Stimulated activated CD4-positive, alpha-beta T cell treated with anti-CD3 and anti-CD28 coated beads, Interleukin-1b, Interleukin-23, amount 100 ng/mL, for 48 hours (primary cell): Measurements from ENCODE around the gene OXER1.

Experiments used
- DNase-seq: peaks from one replicate; pipeline ENCODE4 v3.0.0-alpha.2; 2020

The OXER1 gene

DNA sequence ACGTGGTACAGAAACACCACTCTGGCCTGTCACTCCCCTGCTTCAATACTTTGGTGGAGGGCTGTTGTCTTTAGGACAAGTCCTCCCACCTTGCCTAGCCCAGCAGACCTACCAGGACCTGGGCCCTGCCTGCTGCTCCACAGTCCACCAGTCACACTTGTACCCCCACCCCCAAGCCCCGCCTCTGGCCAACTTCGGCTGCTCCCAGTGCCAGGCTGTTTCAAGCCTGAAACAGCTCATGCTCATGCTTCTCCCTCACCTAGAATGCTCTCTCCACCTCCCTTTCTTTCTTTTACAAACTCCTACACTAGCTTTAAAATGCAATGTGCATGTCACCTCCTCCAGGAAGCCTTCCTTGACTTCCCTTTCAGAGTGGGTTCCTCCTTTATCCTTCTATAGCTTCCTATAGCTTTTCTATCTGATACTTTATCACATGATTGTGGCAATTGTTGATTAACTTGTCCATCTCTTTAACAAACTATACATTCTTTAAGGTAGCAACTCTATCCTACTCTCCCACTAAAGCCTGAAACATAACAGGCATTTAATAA, 4.8 kb upstream of the OXER1 start:
- no peak for DNase-seq

DNA sequence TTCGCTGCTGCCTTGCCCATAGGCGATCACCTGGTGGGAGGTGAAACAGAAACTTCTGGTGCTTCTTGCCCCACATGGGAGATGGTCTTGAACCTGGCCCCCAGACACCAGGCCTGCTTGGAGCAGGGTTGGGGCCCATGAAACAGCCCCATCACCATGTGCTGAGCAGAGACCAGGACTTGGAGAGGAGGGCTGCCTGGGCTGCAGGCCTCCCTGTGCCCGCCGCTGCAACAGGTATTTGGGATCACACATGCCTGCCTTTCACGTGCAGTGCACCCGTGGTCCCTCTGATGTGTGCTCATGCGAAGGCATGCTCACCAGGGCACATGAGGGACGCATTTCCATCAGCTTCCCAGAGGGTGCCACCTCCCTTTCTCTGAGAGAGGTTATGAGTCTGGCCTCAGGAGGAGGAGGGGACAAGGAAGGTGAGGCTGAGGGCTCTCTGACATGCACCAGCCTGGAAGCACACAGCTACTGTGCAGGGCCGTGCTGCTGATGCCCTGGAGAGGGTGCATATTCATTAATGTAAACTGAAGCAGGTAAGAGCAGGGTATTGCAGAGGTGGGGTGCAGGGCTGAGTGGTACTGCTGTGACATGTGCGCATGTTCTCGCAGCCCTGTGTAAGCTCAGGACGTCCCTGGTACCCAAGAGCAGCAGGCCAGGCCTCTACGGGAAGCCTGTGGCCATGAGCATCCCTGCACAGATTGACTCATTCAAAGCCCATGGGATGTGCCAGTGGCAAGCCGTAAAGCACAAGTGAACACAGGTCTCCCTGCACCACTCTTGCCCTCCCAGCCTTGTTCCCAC, 4.2 kb upstream of the OXER1 start:
- DNase-seq = no peak

DNA sequence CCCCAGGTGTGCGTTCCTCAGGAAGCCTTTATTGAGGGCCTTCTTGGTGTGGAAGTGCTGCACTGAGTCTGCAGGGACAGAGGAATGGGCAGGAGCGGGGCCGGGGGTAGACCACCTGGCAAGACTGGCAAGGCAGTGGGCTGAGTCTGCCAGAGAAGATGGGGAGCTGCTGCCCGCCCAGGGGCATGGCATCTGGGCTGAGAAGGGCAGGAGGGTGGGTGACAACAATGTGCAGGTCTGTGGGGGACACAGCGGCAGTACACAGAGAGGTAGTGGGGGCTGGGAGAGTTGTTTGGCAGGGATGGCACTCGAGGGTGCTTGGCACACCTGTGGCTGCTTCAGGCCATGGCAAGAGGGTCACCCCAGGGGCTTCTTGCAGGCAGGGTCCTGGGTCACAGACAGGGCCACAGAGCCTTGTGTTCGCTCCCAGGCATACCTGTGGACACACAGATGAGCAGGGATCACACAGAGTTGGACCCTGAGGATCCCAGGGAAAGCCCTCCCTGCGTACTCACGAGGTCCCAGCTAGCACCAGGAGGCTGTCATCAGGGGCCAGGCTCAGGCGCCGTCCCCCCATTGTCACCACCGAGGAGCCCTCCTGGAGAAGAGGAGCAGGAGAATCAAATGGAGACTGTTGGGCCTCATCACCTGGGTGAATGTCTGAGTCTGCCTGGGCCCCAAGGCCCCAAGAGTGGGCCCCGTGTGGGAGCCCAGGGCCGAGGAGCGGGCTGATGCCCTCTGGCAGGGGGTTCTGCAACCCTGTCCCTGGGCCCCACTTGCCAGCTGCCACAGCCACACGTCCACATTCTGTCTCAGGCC, 3.4 kb upstream of the OXER1 start:
- DNase-seq = no peak

DNA sequence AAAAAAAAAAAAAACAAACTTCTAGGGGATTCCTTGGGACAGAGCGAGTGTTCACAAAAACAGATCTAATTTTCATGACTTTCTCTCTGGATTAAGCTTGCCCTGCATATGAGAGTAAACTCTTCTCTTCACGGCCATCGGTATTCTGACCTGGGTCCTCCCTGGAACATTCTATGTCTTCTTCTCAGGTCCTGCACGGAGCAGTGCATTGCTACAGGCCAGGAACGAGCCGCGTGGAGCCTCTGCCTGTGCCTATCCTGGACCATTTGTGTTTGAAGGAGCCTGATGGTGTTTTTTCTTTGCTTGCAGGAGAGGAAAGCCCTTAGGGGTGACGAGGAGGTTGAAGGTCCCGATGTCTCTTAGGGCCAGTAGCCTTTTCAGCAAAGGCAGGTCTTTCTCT, 1.8 kb upstream of the OXER1 start:
- no peak for DNase-seq

DNA sequence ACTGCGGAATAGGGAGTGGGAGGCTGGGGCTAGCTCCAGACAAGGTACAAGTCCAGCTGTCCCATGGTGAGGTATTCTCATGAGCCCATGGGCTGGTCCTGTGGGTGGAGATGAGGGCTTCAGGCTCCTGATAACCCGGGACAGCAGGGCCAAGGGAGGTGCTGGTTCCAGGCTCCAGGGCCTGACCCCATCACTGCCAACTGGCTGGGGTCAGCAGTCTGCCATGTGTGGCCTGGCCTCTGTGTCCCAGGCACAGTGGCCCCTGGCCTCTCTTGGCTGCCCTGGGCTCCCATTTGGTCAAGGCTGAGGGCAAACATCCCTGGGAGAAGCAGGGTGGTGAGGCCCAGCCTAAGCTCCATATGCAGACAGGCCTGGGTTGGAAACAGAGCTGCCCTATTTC, 966 bp upstream of the OXER1 start:
- DNase-seq = no peak

DNA sequence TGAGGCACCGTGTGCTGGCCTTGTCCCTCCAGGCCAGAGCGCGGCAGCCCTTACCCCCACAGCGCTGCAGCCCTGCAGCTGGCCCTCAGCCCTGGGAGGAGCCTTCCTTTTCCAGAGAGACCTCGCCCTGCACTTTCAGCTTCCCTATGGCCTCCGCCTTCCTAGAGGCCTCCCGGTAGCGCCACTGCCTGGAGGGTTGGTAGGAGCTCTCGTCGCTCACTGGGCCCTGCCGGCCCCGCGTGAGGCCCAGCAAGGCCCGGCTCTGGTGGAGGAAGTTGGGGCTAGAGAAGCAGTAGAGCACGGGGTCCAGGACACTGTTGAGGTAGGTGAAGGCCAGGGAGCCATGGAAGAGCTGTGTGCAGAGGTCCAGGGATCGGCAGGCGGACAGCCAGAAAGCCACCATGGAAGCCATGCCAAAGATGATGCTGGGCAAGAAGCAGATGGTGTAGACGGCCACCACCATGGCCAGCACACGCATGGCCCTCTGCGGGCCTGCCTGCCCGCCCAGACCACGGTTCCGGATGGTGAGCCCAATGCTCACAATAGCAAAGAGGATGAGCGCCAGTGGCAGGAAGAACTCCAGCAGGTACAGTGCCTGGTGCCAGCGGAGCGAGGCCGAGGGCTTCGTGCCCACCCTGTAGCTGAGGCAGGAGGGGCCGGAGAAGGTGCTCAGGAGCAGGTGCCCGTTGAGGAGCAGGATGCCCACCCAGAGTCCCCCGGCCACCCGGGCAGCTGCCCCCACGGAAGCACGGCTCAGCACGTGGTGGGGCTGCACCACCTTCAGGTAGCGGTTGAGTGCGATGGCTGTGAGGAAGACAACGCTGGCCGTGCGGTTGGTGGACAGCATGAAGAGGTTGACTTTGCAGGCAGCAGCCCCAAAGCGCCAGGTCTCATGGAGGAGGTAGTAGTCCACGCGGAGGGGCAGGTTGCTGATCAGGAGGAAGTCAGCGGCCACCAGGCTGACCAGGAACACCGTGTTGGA, 821 bp downstream of the OXER1 start:
- no peak for DNase-seq

DNA sequence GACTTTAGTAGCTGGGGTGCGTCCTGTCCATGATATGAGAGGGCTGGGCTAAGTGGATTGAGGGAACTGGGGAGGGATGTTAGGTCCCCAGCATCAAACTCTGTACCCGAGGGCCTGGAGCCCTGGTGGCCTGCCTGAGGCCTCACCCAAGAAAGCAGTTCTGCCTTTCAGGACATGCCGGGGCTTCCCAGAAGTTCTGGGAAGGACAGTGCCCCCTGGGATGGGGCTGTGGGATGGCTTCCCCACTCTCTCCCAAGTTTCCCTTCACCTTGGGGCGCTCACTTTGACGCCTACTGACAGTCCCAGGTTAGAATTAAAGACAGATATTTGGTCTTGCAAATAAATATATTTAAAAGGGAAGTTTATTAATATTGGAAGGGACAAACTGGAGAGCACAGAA, 1.8 kb downstream of the OXER1 start:
- no peak for DNase-seq

DNA sequence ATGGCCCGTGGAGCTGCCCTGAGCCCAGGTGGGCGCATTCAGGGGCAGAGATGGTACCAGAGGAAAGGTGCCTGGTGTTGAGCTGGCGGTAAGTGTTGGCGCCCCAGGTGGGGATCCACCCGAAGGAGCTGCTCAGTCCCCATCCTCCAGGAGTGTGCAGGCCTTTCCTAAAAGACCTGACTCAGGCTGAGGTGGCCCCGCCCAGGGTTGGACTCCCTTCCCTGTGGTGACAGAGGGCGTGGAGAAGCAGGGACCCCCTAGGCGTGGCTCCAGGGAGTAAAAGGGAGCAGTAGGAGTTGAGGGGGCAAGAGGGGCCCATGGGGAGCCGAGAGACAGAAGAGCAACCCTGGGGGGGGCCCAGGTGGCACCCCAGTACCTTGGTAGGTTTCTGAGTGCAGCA, 2.4 kb downstream of the OXER1 start:
- no peak for DNase-seq

DNA sequence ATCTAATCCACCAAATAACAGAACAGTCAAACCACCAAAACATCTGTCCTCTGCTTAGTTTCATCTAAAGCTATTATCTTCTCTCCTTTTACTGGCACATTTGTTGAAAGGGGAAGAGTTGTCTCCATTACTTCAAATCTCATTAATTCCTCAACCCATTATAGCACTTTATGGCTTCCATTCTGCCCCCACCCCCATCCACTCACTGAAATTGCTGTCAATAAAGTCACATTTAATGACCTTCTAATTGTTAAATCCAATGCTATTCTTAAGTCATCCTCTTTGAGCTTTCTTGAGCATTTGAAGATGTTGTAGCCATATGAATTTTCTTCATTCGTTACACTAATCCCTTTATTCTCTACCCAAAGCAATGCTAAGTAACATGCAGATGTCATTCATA, 5.2 kb downstream of the OXER1 start:
- no peak for DNase-seq

DNA sequence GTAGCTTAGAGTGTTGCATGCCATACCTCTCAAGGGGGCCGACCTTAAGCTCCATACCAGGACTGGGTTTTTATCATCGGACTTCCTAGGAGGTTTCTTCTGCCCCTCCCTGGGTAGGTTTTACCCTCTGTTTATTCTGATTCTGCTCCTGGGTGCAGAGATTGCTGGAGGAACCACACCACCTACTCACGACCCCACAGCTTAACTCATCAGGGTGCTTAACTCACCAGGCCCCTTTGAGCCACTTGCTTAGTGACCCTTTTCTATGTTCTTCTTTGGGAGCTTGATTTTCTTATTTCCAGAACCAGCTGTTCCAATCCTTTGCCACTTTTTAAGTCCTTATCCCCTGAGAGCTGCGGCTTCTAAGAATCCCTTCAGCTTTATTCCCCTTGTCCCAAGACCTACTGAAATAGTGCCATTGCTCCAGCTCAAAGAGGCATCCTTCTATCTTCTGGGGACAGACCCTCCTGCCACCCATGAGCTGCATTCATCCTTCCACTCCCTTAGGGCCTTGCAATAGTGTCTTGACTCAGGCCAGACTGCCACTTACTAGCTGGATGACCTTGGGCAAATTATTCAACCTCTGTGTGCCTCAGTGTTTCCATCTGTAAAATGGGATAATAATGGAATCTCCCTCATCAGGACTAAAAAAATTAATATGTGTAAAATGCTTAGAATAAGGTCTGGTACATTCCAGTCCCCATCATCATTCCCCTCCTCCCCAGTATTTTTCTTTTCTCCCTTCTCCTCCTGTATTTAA, 5.8 kb downstream of the OXER1 start:
- no peak for DNase-seq

DNA sequence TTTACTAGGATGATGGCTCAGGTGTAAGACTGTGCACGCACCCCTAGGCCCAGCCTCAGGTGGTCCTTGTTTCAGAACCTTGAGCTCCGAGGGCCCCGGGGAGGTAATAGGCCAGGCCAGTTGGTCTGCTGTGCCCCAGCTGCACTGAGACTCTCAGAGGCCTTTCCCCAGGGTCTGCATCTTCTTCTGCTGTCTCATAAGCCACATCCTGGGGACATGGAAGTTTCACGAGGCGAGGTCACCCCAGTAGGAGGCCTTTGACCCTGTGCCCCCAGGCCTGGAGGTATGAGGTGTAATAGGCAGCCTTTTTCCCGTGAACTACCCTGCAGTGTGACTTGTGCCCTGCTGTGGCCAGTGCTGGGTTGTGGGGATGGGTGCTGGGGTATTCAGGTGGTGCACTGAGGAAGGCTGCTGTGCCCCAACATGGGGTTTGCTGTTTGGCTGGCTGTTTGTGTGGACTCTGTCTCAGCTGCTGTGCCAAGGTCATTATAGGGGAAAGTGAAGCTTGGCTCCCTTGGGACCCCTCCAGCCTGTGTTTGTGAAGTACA, 6.9 kb downstream of the OXER1 start:
- no peak for DNase-seq

DNA sequence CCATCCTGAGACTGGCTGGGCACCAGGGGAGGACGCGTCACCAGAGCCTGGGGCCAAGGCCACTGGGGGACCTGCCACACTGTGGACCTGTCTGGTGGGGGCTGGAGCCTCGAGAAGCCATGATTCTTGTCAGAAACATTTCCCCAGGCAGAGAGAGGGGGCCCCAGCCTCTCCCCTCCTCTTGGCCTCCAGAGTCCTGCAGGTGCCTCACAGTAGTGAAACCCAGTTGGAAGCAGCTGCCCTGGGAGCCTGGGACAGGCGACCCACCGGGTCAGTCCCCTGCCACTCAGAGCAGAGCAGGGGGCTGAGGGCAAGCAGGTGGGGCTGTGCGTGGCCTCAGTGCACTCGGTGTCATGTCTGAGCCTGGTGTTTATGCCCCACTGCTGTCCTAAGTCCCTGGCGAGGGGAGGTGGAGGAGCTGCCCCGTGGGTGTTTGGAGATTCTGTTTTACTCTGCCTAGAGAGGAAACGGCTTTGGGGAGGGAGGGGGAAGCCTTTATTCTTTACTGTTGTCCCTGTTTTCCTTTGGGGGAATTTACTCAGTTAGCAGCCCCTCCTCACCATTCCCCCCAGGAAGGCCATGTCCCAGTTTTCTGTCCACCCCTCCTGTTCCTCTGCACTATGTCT, 7.7 kb downstream of the OXER1 start:
- DNase-seq = no peak

DNA sequence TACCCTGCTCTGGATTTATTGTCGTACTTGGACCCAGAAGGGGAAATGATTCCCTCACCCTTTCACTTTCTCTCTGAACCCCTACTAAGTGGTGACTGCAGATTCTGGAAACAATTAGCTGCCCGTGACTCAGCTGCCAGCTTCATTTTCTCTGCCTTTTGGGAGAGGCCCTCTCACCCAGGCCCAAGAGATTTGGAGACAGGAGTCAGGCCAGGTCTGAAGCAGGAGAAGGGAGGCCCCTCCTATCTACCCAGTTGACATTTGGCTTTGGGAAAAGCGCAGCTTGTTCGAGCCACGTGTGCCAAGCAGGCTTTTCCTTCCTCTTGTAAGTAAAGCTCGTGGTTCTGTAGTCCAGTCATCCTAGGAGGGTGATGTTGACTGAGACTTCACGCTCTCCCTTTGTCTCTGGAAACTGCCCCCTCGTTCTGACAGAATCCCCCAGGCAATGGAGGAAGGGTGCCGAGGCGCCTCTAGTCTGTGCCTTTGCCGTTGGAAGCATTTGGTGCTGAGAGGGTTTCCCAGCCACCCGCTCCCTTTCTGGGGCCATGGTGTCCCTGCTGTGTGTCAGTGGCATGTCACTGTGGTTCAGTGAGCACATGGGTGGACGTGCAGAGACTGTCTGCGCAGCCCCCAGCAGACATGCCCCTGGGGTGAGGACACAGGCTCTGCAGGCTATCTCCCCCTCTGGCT, 8.6 kb downstream of the OXER1 start:
- DNase-seq = no peak

DNA sequence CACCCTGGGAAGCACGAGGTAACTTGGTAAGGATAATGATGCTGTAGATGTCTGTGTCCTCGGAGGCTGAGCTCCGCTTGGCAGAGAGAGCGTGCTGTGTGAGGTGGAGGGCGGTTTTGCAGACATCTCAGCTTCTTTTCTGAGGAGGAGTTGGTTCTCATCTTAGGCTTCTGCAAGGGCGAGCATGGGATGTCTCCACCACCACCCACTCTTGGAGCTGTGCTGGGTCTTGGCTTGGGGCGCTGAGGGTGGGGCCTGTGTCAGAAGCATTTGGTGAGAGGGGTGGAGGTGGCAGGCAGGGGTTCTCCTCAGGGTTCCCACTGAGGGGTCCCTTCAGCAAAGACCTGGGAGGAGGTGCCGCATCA, 9.2 kb downstream of the OXER1 start:
- DNase-seq = no peak

DNA sequence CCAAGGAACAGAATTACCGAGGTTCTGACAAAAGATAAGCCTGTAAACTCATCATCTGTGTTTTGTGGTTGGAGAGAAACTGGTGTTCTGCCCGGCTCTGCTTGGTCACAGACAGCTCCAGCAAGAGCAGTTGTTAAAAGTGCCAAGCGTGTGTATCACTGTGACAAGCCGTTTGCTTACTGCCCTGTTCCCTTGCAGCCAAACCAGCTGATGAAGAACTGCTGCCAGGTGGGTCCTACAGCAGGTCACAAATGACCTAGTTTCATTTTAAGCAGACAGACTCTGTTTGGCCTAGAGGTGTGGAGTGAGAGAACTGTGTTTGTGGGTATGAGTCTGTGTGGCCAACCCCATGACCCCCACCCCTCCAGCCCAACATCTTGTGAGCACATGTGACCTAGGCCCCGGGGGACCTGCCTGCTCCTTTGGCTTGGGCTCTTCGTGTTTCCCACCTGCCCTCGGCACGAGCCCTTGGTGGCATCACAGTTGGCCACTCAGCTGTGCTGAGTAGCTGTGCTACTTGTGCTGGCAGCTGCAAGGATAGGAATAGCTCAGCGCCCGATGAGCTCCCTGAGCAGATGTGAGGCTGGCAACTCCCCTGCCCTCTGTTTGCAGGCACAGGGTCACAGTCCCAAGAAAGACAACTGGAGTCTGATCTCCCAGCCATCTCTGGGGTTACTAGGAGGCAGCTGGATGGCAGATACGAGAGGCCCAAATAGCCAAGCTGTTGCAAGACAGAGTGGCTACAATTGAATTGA, 9.7 kb downstream of the OXER1 start:
- no peak for DNase-seq

DNA sequence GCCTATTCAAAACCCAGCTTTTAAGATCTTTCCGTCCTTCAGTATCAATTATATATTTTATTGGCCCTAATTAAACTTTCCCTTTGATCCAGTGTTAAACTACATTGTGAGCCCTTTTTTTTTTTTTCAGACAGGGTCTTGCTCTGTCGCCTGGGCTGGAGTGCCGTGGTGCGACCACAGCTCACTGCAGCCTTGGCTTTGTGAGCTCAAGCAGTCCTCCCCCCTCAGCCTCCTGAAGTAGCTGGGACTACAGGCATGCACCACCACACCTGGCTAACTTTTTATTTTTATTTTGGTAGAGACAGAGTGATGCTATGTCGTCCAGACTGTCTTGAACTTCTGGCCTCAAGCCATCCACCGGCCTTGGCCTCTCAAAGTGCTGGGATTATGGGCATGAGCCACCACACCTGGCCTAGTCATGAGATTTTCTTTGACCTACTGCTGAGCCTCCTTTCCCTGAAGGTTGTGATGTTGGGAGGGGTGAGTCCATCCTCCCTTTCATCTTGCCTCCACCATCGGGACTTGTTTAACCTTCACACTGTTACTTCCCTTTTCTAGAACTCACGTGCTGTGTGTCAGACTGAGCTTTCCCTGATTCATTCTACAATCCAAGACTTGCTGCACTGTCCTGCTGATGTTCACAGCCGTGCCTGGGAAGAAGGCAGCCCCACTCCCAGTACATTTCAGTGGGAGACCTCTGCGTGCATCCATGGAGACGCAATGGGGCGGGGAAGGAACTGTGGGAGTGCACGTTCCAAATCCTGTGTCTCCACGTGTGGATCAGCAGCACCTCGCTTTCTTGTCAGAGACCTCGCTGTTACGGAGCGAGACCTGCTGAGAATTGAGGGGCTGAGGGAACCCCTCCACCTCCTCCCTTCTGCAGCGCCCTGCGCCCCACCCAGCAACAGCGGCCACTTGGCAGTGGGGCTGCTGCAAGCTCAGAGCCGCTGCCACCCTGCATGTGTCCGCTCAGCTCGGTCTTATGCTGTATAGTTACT, 10.8 kb downstream of the OXER1 start:
- no peak for DNase-seq

DNA sequence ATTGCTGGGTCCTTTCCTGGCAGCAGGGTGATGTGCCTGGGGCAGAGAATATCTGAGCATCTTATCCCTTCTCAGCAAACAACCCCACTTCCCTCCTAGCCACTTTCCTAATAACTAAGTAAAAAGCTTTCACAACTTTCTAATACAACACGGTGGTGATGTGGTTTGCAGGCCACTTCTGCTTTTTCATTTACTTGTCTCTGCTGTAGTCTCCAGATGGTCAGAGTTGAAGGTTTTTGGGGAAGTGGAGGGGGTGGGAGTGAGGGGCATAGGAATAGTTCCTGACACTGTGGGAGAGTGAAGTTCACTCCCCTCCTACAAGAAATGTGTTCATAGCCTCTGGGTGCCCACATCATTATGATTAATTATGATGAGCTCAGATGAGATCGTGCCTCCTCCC, 11.6 kb downstream of the OXER1 start:
- no peak for DNase-seq

DNA sequence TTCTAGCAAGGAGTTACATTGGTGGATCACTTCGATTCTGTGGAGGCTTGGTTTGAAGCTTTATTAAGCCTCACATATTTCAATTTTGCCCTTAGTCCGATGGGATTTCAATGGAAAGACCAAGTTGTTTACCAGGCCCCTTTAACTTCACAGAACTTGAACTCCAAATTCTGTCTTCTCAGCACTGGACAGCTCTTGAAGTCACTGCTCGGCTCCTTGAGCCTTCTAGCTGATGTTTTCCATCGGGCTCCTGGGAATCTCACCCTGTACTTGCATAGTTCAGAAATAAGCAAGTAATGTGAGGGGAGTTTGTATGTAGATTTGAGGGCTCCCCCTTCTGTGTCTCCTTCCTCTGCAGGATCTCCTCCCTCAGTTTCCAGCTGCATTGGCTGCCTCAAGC, 15.1 kb downstream of the OXER1 start:
- no peak for DNase-seq

DNA sequence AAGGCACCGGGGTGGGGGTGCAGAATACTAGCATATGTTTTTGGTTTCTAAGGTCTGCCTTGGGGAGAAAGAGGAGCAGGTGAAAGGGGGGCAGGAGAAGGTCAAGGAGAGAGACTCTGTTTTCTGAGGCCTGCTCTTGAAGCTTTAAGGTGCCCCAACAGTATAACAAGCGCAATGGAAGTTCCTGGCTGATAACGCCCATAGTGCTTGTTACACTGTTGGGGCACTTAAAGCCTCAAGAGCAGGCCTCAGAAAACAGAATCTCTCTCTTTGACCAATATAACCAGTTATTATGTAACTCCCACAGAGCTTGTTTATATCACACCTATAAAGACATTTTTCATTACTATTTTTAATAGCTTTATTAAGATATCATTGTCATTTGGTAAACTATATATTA, 16.5 kb downstream of the OXER1 start:
- no peak for DNase-seq
